H4 (cell line): Measurements from ENCODE around the gene MCIDAS. TPM values are rescaled to one million over a fixed set of nuclear protein-coding genes. Genes with fewer than 3 reads are reported as not detected.

Experiments used
- total RNA-seq: library from RNA; depleted of rRNA; stranded (reverse); fragments of >200 nt; shearing (Covaris generic); gene quantifications from 2 replicates; pipeline ENCODE4 v1.2.3, GENCODE V29; 2014; rRNA removed

MCIDAS gene
- total RNA-seq, 1 experiment from 2014 or later, result 0.48 TPM

Other genes starting within 250 kb of the MCIDAS start
- gene ESM1, start 241.7 kb downstream of the MCIDAS start, total RNA-seq, result not detected in 2 replicates
- gene GZMK, start 203.1 kb downstream of the MCIDAS start, total RNA-seq, result not detected in 2 replicates
- gene GZMA, start 124.7 kb downstream of the MCIDAS start, total RNA-seq, result not detected in 2 replicates
- gene GPX8, start 67.1 kb downstream of the MCIDAS start, total RNA-seq, result 129 and 152 TPM in 2 replicates
- not detected in 2 replicates for gene CDC20B, start 54.1 kb downstream of the MCIDAS start, total RNA-seq
- 1.4 and 2.4 TPM in 2 replicates for gene CCNO, start 6.3 kb upstream of the MCIDAS start, total RNA-seq
- 22.6 and 26.8 TPM in 2 replicates for gene DHX29, start 80.4 kb upstream of the MCIDAS start, total RNA-seq
- gene MTREX, start 80.7 kb upstream of the MCIDAS start, total RNA-seq, result 95.0 and 125 TPM in 2 replicates